AG04450 (cell line): ENCODE results near the gene HECW1. TPM values are rescaled to one million over a fixed set of nuclear protein-coding genes. Genes with fewer than 3 reads are reported as not detected.

Experiments used
- CTCF ChIA-PET: fragments of 300-600, 350-600 bp; formaldehyde crosslinking; extraction: SDS; loops from one replicate; lab custom pipeline; 2022; ENCODE audit warnings: antibody characterized with exemption, inconsistent platforms; lab: Charles Lee
- POLR2A ChIA-PET: fragments of 350-600 bp; formaldehyde crosslinking; extraction: SDS; loops from one replicate; lab custom pipeline; 2021; ENCODE audit warnings: antibody characterized with exemption, inconsistent platforms; lab: Yijun Ruan, JAX
- DNase-seq: peaks from one replicate; pipeline ENCODE4 v3.0.0-alpha.2; 2011; ENCODE audit warnings: low read depth, low spot score
- H3K27ac ChIP-seq: one replicate; pipeline ENCODE4 v1.5.1; 2012; ENCODE audit warnings: low read depth, low read length, control low read depth
- H3K27me3 ChIP-seq: one replicate; pipeline ENCODE4 v1.6.0; 2012; ENCODE audit warnings: low read length; ENCODE audit not compliant: control insufficient read depth, insufficient read depth
- H3K4me3 ChIP-seq: 2 replicates; pipeline ENCODE4 v1.5.1; 2011; ENCODE audit warnings: mild to moderate bottlenecking, low read depth, low read length, control low read depth
- H3K9me3 ChIP-seq: 2 replicates; pipeline ENCODE4 v1.5.1; 2012; ENCODE audit warnings: low read length; ENCODE audit not compliant: control insufficient read depth, insufficient read depth
- polyA plus RNA-seq: library from polyadenylated mRNA; depleted of rRNA; stranded (reverse); fragments of >200 nt; gene quantifications from 2 replicates; pipeline ENCODE4 v1.2.3, GENCODE V29; 2011
- TF ChIP-seq, protein P1 (sequence below): IDR thresholded peaks from 2 replicates; pipeline ENCODE4 v1.5.1; 2011; ENCODE audit warnings: low read depth, low read length, control low read depth, inconsistent platforms

The HECW1 gene
- polyA plus RNA-seq, 1 experiment = 2.6 TPM

DNA sequence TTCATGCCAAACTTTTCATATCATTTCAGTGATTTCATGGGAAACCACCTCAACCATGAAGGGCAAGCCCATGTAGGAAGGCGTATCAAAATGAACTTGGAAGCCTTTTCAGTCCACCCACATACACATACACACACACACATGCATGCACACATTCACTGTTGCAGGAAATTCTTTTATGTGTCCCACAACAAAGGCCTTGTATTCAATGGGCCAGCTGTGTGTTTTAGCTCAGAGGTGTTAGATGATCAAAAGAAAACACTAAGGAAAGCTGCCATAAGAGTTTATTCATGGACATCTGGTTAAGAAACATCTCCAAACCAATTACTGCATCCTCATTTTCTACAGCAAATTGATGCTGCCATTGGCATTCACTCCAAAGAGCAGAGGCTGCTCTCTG, 396.0 kb downstream of the HECW1 start:
- Histone ChIP-seq H3K9me3 (no peaks in the 10 kb centered on the region), H3K27ac (no peak overlapping the region), H3K4me3 (no peak overlapping the region), H3K27me3 (peaks cover 7% of the 10 kb centered on the region)
- TF ChIP-seq, protein P1, sequence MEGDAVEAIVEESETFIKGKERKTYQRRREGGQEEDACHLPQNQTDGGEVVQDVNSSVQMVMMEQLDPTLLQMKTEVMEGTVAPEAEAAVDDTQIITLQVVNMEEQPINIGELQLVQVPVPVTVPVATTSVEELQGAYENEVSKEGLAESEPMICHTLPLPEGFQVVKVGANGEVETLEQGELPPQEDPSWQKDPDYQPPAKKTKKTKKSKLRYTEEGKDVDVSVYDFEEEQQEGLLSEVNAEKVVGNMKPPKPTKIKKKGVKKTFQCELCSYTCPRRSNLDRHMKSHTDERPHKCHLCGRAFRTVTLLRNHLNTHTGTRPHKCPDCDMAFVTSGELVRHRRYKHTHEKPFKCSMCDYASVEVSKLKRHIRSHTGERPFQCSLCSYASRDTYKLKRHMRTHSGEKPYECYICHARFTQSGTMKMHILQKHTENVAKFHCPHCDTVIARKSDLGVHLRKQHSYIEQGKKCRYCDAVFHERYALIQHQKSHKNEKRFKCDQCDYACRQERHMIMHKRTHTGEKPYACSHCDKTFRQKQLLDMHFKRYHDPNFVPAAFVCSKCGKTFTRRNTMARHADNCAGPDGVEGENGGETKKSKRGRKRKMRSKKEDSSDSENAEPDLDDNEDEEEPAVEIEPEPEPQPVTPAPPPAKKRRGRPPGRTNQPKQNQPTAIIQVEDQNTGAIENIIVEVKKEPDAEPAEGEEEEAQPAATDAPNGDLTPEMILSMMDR = no peak
- ChIA-PET POLR2A (no interaction called here), CTCF (no interaction called here)
- no peak for DNase-seq

DNA sequence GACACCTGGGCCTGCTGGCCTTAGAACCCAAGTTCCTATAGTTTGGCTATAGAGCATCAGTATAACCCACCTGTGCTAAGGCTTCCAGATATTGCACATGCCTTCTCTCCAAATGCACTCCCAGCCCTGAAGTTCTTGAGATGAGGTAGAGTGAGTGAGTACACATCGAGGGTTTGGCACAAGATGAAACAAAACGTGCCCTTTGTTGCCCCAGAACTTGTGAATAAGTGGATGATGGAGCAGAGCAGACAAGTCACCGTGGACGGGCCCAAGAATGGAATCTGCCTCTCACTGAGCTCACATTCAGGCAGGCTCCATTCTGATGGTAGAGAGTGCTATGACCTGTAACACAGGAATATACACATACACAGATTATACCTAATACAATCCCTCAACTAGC, 397.5 kb downstream of the HECW1 start:
- CTCF ChIA-PET = interaction anchor here (2.0 kb wide), 1 partner anchor 73 kb away, joined by 4 read pairs; the partner anchor contains the start of gene STK17A
- peaks cover 11% of the 10 kb centered on the region for H3K27me3 ChIP-seq

GRCh38 chr7:43511029-43511428, 398.6 kb downstream of the HECW1 start:
- Histone ChIP-seq H3K9me3 (no peaks in the 10 kb centered on the region), H3K4me3 (no peak overlapping the region), H3K27ac (no peak overlapping the region), H3K27me3 (peaks cover 11% of the 10 kb centered on the region)
- ChIA-PET CTCF (interaction anchor here (2.0 kb wide), 1 partner anchor 72 kb away, joined by 4 read pairs; the partner anchor contains the start of gene STK17A), POLR2A (no interaction called here)
- TF ChIP-seq, protein P1 = no peak
- no peak for DNase-seq

More for the DNA sequence above, 397.5 kb downstream of the HECW1 start:
- POLR2A ChIA-PET = no interaction called here
- no peak for DNase-seq
- TF ChIP-seq, protein P1 = no peak
- Histone ChIP-seq H3K27ac (no peak overlapping the region), H3K9me3 (no peaks in the 10 kb centered on the region), H3K4me3 (no peak overlapping the region)

- POLR2A ChIA-PET = no interaction called here
- TF ChIP-seq, protein P1 = no peak
- CTCF ChIA-PET = interaction anchor here (1.9 to 2.0 kb wide), 2 partner anchors 71 to 188 kb away, joined by 4 to 5 read pairs; partner anchors contain the start of gene STK17A
- Histone ChIP-seq H3K4me3 (no peak overlapping the region), H3K27ac (no peak overlapping the region), H3K9me3 (no peaks in the 10 kb centered on the region), H3K27me3 (peaks cover 11% of the 10 kb centered on the region)
- DNase-seq = no peak
Measured at GRCh38 chr7:43511769-43512515, 399.5 kb downstream of the HECW1 start.

- DNase-seq = no peak
- POLR2A ChIA-PET = no interaction called here
- Histone ChIP-seq H3K9me3 (no peaks in the 10 kb centered on the region), H3K27ac (no peak overlapping the region), H3K27me3 (peaks cover 11% of the 10 kb centered on the region), H3K4me3 (no peak overlapping the region)
- TF ChIP-seq, protein P1 = no peak
- CTCF ChIA-PET = interaction anchor here (0.6 to 1.9 kb wide), 2 partner anchors 50 to 187 kb away, joined by 3 to 5 read pairs; no protein-coding TSS in a partner anchor
Measured at GRCh38 chr7:43513251-43513650, 400.8 kb downstream of the HECW1 start.
